ENCODE measurements around the gene URM1.
"Not testable (repeated sequence)": the region's sequence is repeated elsewhere in the genome, so short reads cannot be mapped to it uniquely, and the experiment has no call there.

The URM1 gene

DNA sequence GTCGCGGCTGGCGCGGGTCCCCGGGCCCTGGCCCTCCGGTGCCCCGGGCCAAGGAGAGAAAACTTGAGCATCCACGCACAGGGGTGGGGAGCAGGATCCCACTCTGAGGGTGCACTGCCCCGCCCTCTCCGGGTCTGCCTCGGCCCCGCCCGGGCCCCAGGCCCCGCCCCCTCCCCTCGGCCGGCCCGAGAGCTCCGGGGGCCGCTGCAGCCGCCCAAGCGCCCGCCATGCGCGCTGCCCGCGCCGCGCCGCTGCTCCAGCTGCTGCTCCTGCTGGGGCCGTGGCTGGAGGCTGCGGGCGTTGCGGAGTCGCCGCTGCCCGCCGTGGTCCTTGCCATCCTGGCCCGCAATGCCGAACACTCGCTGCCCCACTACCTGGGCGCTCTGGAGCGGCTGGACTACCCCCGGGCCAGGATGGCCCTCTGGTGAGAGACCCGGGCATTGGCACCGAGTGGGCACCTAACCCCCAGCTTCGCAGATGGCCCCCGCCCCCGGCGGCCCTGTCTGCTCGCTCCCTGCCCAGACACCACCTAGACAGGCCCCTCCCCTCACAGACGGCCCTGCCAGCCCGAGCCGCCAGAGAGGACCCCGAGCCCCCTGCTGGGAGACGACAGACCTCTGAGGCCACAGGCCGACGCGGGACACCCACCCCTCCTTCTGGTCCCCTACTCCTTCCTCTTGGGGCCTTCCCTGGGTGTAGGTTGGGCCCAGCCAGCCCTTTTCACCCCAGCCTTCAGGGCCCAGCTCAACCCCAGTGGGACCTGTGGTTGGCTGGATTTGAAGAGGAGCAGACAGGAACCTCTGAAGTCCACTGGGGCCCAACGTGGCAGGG is 49.7 kb downstream of the URM1 start, which contains the start of gene CERCAM:
Gene CERCAM (plus strand): TSS at position 207 of the 831 bp plus-strand sequence. CDS start 21 bp downstream, at position 228.
- H3K4me3 ChIP-seq = peak within 1 kb of the TSS; percentile 80 to 99
- DNase-seq = peak; percentile 38 to 80
- H3K9me3 ChIP-seq = no peaks in the 10 kb centered on the region
- peaks cover 0 to 26% (median 24%) of the 10 kb centered on the region in 4 donors for H3K4me1 ChIP-seq
- intact Hi-C loops (cut with DNase I; ENCODE audit: low total_unique reads) = no loop called here
- H3K36me3 ChIP-seq = peaks cover 0 to 22% (median 8%) of the 10 kb centered on the region in 3 donors
- peaks cover 0 to 22% of the 10 kb centered on the region in 2 donors for H3K27me3 ChIP-seq
- peak within 1 kb of the TSS; percentile 80 to 81 for H3K27ac ChIP-seq
- TF ChIP-seq, protein P1, sequence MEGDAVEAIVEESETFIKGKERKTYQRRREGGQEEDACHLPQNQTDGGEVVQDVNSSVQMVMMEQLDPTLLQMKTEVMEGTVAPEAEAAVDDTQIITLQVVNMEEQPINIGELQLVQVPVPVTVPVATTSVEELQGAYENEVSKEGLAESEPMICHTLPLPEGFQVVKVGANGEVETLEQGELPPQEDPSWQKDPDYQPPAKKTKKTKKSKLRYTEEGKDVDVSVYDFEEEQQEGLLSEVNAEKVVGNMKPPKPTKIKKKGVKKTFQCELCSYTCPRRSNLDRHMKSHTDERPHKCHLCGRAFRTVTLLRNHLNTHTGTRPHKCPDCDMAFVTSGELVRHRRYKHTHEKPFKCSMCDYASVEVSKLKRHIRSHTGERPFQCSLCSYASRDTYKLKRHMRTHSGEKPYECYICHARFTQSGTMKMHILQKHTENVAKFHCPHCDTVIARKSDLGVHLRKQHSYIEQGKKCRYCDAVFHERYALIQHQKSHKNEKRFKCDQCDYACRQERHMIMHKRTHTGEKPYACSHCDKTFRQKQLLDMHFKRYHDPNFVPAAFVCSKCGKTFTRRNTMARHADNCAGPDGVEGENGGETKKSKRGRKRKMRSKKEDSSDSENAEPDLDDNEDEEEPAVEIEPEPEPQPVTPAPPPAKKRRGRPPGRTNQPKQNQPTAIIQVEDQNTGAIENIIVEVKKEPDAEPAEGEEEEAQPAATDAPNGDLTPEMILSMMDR (IDR thresholded peaks at IDR 0.05) = no peak

DNA sequence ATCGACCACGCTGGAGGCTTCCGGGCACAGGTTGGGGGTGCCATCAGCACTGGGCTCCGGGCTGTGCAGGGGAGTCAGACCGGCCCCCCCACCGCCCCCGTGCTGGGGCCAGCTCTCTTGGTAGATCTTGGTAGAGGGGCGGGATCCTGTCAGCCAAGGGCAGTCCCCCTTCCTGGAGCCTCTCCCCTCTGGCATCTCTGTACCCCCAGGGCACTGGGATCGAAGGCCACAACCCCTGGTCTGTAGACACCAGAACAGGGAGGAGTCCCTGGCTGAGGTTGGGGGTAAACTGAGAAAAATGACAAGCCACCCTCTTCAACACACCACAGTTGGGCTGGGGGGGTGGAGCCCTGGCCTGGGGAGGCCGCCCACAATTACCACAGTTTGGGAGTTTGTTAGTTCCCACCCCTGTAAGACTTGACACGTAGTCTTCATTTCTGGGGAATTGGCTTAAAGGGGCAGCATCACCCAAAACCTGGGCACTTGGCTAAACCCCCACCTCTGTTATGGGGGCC is 50.4 kb downstream of the URM1 start:
- peaks cover 0 to 26% (median 24%) of the 10 kb centered on the region in 4 donors for H3K4me1 ChIP-seq
- intact Hi-C loops (cut with DNase I; ENCODE audit: low total_unique reads) = no loop called here
- peak overlapping the region; percentile 80 to 81 for H3K27ac ChIP-seq
- H3K36me3 ChIP-seq = peaks cover 0 to 29% (median 8%) of the 10 kb centered on the region in 3 donors
- H3K27me3 ChIP-seq = peaks cover 0 to 15% of the 10 kb centered on the region in 2 donors
- no peaks in the 10 kb centered on the region for H3K9me3 ChIP-seq
- peak overlapping the region; percentile 80 to 99 for H3K4me3 ChIP-seq
- peak in 1 of 2 donors; percentile 63 for DNase-seq
- TF ChIP-seq, protein P1 (IDR thresholded peaks at IDR 0.05) = no peak

DNA sequence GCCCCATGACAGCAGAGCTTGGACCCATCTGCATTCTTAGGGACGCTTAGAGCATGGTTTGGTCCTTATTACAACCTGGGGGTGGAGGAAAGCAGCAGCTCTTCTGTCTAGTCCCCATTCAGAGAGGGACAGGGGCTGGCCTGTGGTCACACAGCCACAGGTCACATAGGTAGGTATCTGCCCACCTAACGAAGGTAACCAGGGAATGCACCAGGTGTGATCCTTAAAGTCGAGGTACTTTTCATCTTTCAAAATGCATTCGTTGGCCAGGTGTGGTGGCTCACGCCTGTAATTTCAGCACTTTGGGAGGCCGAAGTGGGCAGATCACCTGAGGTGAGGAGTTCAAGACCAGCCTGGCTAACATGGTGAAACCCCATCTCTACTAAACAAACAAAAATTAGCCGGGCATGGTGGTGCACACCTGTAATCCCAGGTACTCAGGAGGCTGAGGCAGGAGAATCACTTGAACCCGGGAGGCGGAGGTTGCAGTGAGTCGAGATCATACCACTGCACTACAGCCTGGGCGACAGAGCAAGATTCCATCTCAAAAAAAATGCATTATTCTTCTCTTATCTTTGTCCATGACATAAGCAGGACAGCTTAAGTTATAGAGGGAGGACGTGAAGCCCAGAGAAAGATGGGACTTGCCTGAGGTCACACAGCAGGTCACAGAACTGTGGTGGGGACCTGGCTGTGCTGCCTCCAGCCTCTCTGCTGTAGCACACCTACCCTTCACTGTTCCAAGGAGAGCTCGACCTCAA is 51.0 kb downstream of the URM1 start:
- peak overlapping the region; percentile 80 to 81 for H3K27ac ChIP-seq
- intact Hi-C loops (cut with DNase I; ENCODE audit: low total_unique reads); DNase-seq; H3K9me3 ChIP-seq; H3K27me3 ChIP-seq: not testable (repeated sequence)
- peaks cover 0 to 29% (median 8%) of the 10 kb centered on the region in 3 donors for H3K36me3 ChIP-seq
- H3K4me1 ChIP-seq = peaks cover 0 to 26% (median 24%) of the 10 kb centered on the region in 4 donors
- H3K4me3 ChIP-seq = peak overlapping the region in 1 of 2 donors; percentile 99

- TF ChIP-seq, protein P1 (IDR thresholded peaks at IDR 0.05) = no peak
- H3K9me3 ChIP-seq = no peaks in the 10 kb centered on the region
- peaks cover 0 to 6% of the 10 kb centered on the region in 2 donors for H3K27me3 ChIP-seq
- H3K36me3 ChIP-seq = peaks cover 0 to 31% (median 8%) of the 10 kb centered on the region in 3 donors
- H3K4me3 ChIP-seq = no peak overlapping the region
- intact Hi-C loops (cut with DNase I; ENCODE audit: low total_unique reads) = no loop called here
- H3K27ac ChIP-seq = no peak overlapping the region
- DNase-seq = no peak
- peaks cover 0 to 26% (median 24%) of the 10 kb centered on the region in 4 donors for H3K4me1 ChIP-seq
These were observed 51.6 kb downstream of the URM1 start for GRCh38 chr9:128422783-128423150.

GRCh38 chr9:128423356-128423755 is 52.2 kb downstream of the URM1 start:
- intact Hi-C loops (cut with DNase I; ENCODE audit: low total_unique reads); DNase-seq; H3K27me3 ChIP-seq; H3K9me3 ChIP-seq; H3K4me3 ChIP-seq; H3K27ac ChIP-seq: not testable (repeated sequence)
- H3K4me1 ChIP-seq = peaks cover 0 to 26% (median 24%) of the 10 kb centered on the region in 4 donors
- H3K36me3 ChIP-seq = peaks cover 0 to 37% (median 8%) of the 10 kb centered on the region in 3 donors

- peaks cover 0 to 47% (median 8%) of the 10 kb centered on the region in 3 donors for H3K36me3 ChIP-seq
- DNase-seq = no peak
- no peaks in the 10 kb centered on the region for H3K27me3 ChIP-seq
- peaks cover 0 to 18% (median 18%) of the 10 kb centered on the region in 4 donors for H3K4me1 ChIP-seq
- no peak overlapping the region for H3K4me3 ChIP-seq
- no peaks in the 10 kb centered on the region for H3K9me3 ChIP-seq
- TF ChIP-seq, protein P1 (IDR thresholded peaks at IDR 0.05) = no peak
- H3K27ac ChIP-seq = no peak overlapping the region
- intact Hi-C loops (cut with DNase I; ENCODE audit: low total_unique reads) = no loop called here
These were observed 53.1 kb downstream of the URM1 start for GRCh38 chr9:128424268-128424780.

All from tibial artery (tissue), 4 donors.